HG03060 (cell line): Measurements from ENCODE around the gene GRB7.

ENCODE experiments used
- ATAC-seq: cut with Tn5 transposase; IDR thresholded peaks from one replicate; pipeline ENCODE4 v1.9.1; 2021; ENCODE audit warnings: low read depth, moderate number of reproducible peaks; ENCODE audit not compliant: unreplicated experiment

Gene GRB7

GRCh38 chr17:39765766-39766165 lies 28.0 kb downstream of the GRB7 start:
- no peak for ATAC-seq

DNA sequence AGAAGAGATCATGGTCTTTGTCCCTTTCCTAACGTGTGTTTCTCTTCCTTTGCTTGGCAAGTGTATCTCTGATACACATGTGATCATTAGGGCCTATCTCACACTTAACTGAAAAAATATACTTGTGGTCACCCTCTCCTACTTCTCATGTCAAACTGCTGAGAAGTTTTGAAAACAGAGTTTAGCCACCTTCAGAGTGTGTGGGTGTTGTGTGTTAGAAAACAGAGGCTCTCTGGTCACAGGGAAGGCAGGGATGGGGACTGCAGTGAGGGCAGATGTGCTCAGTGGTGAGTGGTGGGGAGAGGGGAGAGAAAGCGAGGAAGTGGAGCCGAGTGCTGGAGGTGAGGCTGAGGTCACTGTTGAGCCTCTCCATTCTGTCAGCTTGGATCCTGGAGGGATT lies 29.4 kb downstream of the GRB7 start:
- ATAC-seq: no peak

DNA sequence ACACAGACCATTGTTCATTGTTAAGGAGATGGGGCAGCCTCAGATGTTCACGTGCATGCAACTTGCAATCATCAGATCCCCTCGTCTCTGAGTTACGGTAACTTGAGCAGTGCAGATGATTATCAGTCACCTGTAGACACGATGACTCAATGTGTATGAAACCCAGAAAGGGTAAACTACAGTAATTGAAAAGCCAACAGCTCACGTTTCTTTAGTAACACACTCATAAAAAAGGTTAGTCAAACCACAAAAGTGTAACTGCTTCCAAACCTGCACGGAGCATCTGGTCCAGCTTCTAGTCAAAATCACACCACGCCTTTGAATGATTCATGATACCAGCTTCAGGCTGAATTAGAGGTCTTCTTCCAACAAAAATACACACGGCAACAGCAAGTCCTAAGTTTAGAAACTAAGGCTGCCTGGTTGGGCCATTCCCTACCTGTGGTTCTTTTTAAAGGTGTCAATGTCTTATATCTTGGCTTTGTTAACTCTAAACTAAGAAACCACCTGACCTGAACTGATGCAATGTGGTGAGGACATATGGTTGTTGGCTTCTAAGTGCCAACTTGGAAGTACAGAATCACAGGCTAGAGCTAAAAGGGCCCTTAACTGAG lies 32.3 kb downstream of the GRB7 start:
- ATAC-seq: peak; percentile 46

- no peak for ATAC-seq
Observed at GRCh38 chr17:39772415-39772814, 34.7 kb downstream of the GRB7 start.

GRCh38 chr17:39772987-39773934 lies 35.5 kb downstream of the GRB7 start:
- no peak for ATAC-seq

DNA sequence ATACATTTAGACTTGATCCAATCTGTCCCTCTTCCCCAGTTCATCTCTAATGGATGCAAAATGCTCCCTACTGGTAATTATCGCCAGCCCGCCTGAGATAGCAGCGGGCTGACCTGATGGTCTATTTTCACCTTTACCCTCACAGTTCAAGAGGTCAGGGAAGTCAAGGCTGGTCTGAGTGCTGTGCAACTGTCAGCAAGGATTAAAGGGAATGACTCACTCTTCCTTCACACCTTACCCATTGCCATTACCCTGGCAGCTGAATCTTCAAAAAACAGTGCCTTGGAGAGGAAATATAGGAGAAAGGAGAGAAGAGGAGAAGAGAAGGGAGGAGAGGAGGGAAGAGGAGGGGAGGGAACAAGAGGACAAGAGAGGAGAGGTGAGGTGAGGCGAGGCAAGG lies 36.3 kb downstream of the GRB7 start:
- no peak for ATAC-seq

- no peak for ATAC-seq
Observed at GRCh38 chr17:39775031-39775430, 37.3 kb downstream of the GRB7 start.

DNA sequence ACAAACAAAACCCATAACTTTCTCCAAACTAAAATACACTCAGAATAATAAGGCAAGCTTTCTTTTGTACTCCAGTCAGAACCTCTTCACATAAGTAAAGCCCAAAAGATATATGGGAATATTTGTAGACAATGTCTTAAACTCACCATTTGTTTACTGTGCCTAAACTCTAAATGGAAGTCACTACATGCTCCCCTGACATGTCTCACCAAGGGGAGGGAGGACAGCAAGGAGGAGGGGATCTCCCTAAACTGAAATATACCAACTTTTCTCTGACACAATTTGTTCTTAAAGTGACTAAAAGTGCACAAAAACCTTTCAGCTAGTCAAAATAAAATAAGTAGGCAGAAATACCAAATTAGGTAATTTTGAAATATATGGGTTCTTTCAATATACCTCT lies 38.5 kb downstream of the GRB7 start:
- no peak for ATAC-seq

DNA sequence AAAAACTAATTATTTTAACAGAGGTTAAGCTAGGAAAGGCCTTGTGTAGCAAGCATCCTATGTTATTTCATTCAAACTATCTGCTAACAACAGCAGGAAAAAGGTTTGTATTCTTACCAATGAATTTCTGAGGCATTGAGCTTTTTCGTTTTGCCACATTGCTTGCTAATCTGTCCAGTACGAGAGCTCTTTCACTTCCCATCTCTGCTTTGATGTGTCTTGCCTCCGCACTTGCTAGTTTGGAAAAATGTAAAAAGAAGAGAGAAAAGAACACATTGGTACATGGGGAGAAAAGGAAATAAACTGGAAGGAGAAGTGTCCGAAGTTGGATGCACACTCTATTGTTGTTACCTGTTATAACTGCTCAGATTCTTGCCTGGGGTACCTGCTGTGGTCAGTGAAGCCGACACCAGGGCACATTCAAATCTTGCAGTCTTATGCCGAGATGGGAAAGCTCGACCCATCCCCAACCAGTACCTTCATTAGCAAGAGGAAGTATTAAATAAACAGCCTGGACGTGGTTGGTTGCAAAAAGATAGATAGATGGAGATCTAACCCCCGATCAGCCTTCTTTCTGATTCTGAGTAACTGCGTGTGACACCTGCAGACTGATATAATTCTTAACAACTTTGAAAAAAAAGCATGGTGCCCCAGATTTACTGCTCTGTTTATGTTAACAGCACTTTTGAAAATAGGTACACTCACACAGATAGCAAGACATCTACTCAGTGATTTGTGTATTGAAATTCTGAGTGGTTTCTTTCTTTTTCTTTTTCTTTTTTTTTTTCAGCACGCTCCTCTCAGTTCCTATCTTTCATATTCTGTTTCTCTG lies 40.0 kb downstream of the GRB7 start:
- ATAC-seq: no peak

GRCh38 chr17:39781031-39781860 lies 43.5 kb downstream of the GRB7 start:
- no peak for ATAC-seq

GRCh38 chr17:39781861-39782213 lies 44.1 kb downstream of the GRB7 start:
- ATAC-seq: no peak

- ATAC-seq: no peak
Observed at GRCh38 chr17:39782481-39782880, 44.7 kb downstream of the GRB7 start.

GRCh38 chr17:39782980-39783379 lies 45.2 kb downstream of the GRB7 start:
- ATAC-seq: no peak

- ATAC-seq: no peak
Observed at GRCh38 chr17:39787041-39787440, 49.3 kb downstream of the GRB7 start.

- ATAC-seq: no peak
Observed at GRCh38 chr17:39787743-39788484, 50.2 kb downstream of the GRB7 start.

DNA sequence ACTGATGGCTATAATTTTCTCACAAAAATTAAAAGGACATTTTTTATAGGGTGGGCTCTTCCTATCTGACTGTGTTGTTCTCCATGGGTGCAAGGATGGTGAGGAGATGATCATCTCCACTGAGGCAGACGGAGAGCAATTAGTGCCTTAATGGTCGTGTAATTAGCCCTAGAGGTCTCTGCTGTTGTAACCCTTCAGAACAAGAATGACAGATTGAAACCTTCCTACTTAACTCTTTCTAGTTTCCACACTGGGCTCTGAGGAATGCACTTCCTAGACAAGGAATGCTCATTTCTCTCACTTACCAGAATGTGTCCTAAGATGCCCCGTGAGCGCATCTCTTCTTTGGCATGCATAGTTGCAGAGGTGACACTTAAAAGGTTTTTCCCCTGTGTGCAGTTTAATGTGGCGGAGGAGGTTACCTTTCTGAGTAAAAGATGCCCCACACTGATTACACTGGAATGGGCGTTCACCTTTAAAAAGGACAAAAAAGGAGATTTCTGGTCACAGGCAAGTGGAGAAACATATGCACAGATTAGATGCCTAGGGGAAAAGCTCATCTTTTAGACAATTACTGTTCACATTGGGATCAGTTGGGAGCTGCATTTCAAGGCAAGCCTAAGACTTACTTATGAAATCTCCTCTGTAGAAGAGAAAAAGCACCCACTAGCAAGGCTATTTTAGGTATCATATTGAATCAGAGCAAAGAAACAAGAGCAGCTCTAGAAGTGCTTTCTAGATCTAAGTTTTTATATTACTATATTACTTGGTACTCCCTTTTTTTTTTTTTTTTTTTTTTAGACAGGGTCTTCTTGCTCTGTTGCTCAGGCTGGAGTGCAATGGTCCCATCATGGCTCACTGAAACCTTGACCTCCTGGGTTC lies 53.6 kb downstream of the GRB7 start:
- no peak for ATAC-seq

DNA sequence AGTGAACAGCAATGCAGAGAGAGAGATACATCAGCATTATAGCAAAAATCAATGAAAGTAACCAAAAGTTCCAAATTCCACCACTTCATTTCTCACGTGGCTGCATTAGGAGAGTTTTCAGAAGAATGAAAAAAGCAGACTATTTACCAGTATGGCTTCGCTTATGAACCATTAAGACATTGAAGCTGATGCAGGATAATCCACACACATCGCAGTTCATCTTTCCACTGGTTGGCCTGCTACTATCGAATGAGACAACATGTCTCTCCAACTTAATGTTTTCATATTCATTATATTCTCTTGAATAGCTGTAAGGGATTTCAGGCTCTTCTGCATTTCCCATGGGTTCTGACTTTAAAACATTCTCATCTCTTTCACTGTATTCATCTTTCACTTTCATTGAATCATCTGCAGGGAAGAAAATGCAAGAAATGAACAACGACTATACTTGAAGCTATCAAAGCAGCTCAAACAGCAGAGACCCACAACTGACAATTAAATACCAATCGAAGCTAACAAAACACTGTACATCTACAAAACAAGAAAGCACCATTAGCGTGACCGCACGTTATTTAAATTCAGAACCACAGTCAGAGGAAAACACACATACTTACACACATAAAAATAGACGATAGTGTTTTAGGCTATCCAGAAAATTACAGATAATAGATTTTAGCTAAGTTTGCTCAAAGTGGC lies 54.9 kb downstream of the GRB7 start:
- ATAC-seq: no peak

DNA sequence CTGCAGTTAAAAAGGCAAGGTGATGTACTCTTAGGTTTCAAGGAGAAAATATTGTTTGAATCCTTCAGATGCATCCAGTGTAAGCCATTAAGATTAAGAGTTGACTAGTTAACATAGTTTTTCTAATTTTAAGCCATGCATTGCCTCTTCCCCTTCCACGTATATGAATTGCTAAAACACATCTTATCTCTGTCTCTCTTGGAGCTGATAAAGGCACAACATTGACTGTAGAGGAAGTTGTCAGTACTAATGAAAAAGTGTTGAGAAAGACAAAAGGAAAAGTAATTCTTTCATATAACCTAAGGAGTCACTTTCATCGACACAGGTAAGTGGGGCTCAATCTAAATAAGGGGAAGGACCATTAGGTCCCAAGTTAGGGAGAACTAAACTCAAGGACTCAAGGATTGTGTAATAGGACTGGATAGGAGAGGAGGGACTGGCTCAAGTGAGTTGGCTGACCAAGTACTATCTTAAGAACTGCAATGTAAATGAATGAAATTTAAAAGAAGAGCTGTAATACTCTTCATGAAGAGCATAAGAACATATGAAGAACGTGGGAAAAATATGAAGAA lies 55.6 kb downstream of the GRB7 start:
- no peak for ATAC-seq
